ENCODE measurements around the gene ARMC7. TPM values are rescaled to one million over a fixed set of nuclear protein-coding genes. Genes with fewer than 3 reads are reported as not detected.
A peak's percentile ranks its signal among the peaks of the same experiment; 100 is the strongest.

Gene ARMC7
- total RNA-seq (2021) (11.8 and 12.3 TPM in 2 replicates), Bru-seq, nascent RNA (percentile 44 among the genes with signal in this experiment), BruChase-seq, experiment 1, labeled RNA remaining after a 2-hour chase (percentile 53 among the genes with signal in this experiment), BruChase-seq, experiment 2, labeled RNA remaining after a 6-hour chase (percentile 54 among the genes with signal in this experiment)
- long read RNA-seq, transcript ARMC7-201 (3 exons, 2,126 nt), result major isoform, 12 of 19 reads
- long read RNA-seq, partial matches to known transcripts, result 3 of 19 reads
- long read RNA-seq, other reads (novel, unspliced or antisense), result 3 of 19 reads

- peaks cover 12% of the 10 kb centered on the region for H3K4me1 ChIP-seq (ENCODE audit: insufficient read depth, low read length, poor library complexity, severe bottlenecking)
- peak within 1 kb of the TSS; percentile 74 for H3K4me3 ChIP-seq (ENCODE audit: low read depth, low read length, poor library complexity, severe bottlenecking)
- CTCF ChIA-PET, result interaction anchor here (0.9 kb wide), 1 partner anchor 131 kb away, joined by 3 read pairs; no protein-coding TSS in a partner anchor
- DNase-seq (ENCODE audit: low spot score), result peak; percentile 88
- intact Hi-C loops (cut with micrococcal nuclease; ENCODE audit: unreplicated experiment), result loop anchor here (10.0 kb wide), 1 partner anchor 145 kb away; no protein-coding TSS in a partner anchor
- BruUV-seq (replicated peaks), result no TSS peak
- H3K36me3 ChIP-seq (ENCODE audit: insufficient read depth, low read length, poor library complexity, severe bottlenecking), result no peaks in the 10 kb centered on the region
- no peaks in the 10 kb centered on the region for H3K9me3 ChIP-seq (ENCODE audit: low read depth, low read length, poor library complexity, severe bottlenecking)
- no peaks in the 10 kb centered on the region for H3K27me3 ChIP-seq (replicated peaks; ENCODE audit: insufficient read depth, low read depth, low read length, poor library complexity)
- H3K27ac ChIP-seq (ENCODE audit: low read depth, low read length, poor library complexity, severe bottlenecking), result peak within 1 kb of the TSS; percentile 43
- POLR2A ChIA-PET (ENCODE audit: low non-redundant PET), result interaction anchor here (0.5 kb wide), 1 partner anchor 9 kb away, joined by 5 read pairs; no protein-coding TSS in a partner anchor
- TF ChIP-seq EZH2 (IDR thresholded peaks at IDR 0.05; ENCODE audit: borderline replicate concordance, low read depth, low read length, poor library complexity, severe bottlenecking) (no peak), CTCF (conservative IDR thresholded peaks at IDR 0.05; ENCODE audit: low read depth, low read length) (no peak)
These were observed at the start of gene ARMC7 for GRCh38 chr17:75109407-75110233. Gene ARMC7, plus strand, starts transcription at chr17:75109969. Its CDS starts 320 bp downstream, at chr17:75110289.

GRCh38 chr17:75060434-75061054 is 49.2 kb upstream of the ARMC7 start:
- peaks cover 40% of the 10 kb centered on the region for H3K36me3 ChIP-seq (ENCODE audit: insufficient read depth, low read length, poor library complexity, severe bottlenecking)
- H3K9me3 ChIP-seq (ENCODE audit: low read depth, low read length, poor library complexity, severe bottlenecking), result no peaks in the 10 kb centered on the region
- H3K4me3 ChIP-seq (ENCODE audit: low read depth, low read length, poor library complexity, severe bottlenecking), result no peak overlapping the region
- H3K27ac ChIP-seq (ENCODE audit: low read depth, low read length, poor library complexity, severe bottlenecking), result no peak overlapping the region
- CTCF ChIA-PET, result interaction anchor here (0.6 kb wide), 1 partner anchor 18 kb away, joined by 5 read pairs; no protein-coding TSS in a partner anchor
- POLR2A ChIA-PET (ENCODE audit: low non-redundant PET), result no interaction called here
- intact Hi-C loops (cut with micrococcal nuclease; ENCODE audit: unreplicated experiment), result no loop called here
- no peaks in the 10 kb centered on the region for H3K27me3 ChIP-seq (replicated peaks; ENCODE audit: insufficient read depth, low read depth, low read length, poor library complexity)
- TF ChIP-seq EZH2 (IDR thresholded peaks at IDR 0.05; ENCODE audit: borderline replicate concordance, low read depth, low read length, poor library complexity, severe bottlenecking), result no peak
- no peak for TF ChIP-seq CTCF (conservative IDR thresholded peaks at IDR 0.05; ENCODE audit: low read depth, low read length)
- DNase-seq (ENCODE audit: low spot score), result no peak
- no TSS peak for BruUV-seq (replicated peaks)
- no peaks in the 10 kb centered on the region for H3K4me1 ChIP-seq (ENCODE audit: insufficient read depth, low read length, poor library complexity, severe bottlenecking)

GRCh38 chr17:75061055-75061438 is 48.7 kb upstream of the ARMC7 start:
- no peak for TF ChIP-seq CTCF (conservative IDR thresholded peaks at IDR 0.05; ENCODE audit: low read depth, low read length)
- TF ChIP-seq EZH2 (IDR thresholded peaks at IDR 0.05; ENCODE audit: borderline replicate concordance, low read depth, low read length, poor library complexity, severe bottlenecking), result no peak
- H3K27me3 ChIP-seq (replicated peaks; ENCODE audit: insufficient read depth, low read depth, low read length, poor library complexity), result no peaks in the 10 kb centered on the region
- no peaks in the 10 kb centered on the region for H3K4me1 ChIP-seq (ENCODE audit: insufficient read depth, low read length, poor library complexity, severe bottlenecking)
- intact Hi-C loops (cut with micrococcal nuclease; ENCODE audit: unreplicated experiment), result no loop called here
- H3K27ac ChIP-seq (ENCODE audit: low read depth, low read length, poor library complexity, severe bottlenecking), result no peak overlapping the region
- DNase-seq (ENCODE audit: low spot score), result no peak
- no TSS peak for BruUV-seq (replicated peaks)
- no peak overlapping the region for H3K4me3 ChIP-seq (ENCODE audit: low read depth, low read length, poor library complexity, severe bottlenecking)
- ChIA-PET CTCF (no interaction called here), POLR2A (ENCODE audit: low non-redundant PET) (no interaction called here)
- no peaks in the 10 kb centered on the region for H3K9me3 ChIP-seq (ENCODE audit: low read depth, low read length, poor library complexity, severe bottlenecking)
- H3K36me3 ChIP-seq (ENCODE audit: insufficient read depth, low read length, poor library complexity, severe bottlenecking), result peaks cover 40% of the 10 kb centered on the region

Measured in A673 (cell line).